ENCODE data around the gene CNTFR. TPM values are rescaled to one million over a fixed set of nuclear protein-coding genes. Genes with fewer than 3 reads are reported as not detected.

The CNTFR gene
- total and polyA plus RNA-seq, 2 experiments from 2014 or later = 0.73 to 1.9 TPM

DNA sequence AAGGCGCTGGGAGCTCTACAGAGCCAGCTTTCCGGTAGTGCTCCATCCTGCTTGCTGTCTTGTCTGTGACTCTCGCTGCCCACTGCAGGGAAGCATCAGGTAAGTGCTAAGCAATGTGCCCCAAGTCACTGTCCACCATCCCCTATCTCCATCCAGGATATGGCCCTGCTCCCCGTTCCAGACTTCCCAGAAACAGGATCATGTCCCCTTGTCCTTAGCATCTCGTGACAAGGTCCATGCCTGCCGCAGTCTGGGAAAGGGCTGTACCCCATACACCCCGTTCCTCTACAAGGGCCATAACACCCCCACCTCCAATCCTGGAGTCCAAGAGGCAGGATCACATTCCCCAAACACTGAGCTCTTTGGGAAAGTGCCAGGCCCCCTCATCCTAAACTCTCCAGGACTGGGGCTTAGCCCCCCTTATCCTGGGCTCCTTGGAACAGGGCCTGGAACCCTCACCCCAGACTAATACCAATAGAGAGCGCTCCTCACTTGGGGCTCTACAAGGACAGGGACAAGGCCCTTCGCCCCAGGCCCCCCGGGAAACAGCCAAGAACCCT is 21.8 kb upstream of the CNTFR start:
- ATAC-seq (peak; percentile 17), DNase-seq (ENCODE audit: low spot score) (no peak)
- no peak overlapping the region for H3K27ac ChIP-seq (ENCODE audit: low read depth)

DNA sequence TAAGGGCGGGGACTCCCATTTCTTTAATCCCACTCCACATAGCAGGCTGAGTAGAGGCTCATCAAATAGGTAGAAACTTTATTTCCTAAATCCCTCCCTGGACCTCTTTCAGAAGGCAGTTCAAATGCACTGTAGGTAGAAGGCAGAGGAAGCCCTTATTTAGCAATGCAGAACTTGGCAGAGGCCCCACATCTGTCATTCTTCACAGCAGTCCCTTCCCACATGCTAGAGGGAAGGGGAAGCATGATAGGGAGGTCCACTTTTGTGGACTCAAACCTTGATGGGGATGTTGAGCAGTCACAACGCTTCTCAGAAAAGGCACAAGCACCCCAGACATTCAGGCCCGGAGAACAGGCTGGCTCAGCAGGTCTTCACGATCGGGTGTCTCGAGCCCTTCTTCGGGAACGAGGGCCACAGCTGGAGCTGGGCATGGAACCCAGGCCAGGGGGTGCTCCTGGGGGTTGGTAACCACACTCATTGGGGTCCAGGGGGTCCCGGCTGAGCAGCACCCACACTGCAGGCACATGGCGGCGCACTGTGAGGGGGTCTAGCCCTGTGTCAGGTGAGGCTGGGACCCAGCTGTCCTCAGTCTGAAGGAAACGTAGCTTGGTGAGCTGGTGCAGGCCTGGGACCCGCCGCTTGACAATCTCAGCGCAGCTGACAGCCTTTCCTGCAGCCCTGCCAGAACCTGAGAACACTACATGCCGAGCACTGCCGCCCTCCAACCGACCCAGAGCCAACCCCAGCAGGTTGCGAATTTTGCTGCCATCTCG is 21.1 kb upstream of the CNTFR start:
- Mint-ChIP-seq H3K4me3 (peak overlapping the region; percentile 93), H3K9me3 (no peaks in the 10 kb centered on the region), H3K27ac (peak overlapping the region; percentile 94; the same call in 1 of the 2 replicates), H3K4me1 (peaks cover 11% of the 10 kb centered on the region), H3K27me3 (ENCODE audit: insufficient read depth, low read depth, poor library complexity) (peaks cover 17% of the 10 kb centered on the region), H3K36me3 (ENCODE audit: low read depth) (no peaks in the 10 kb centered on the region)
- DNase-seq (ENCODE audit: low spot score) = no peak
- Histone ChIP-seq H3K4me1 (ENCODE audit: insufficient read depth) (peaks cover 7% of the 10 kb centered on the region; the same call in 1 of the 2 replicates), H3K9me2 (ENCODE audit: insufficient read depth) (no peaks in the 10 kb centered on the region), H3K27me3 (ENCODE audit: insufficient read depth) (peaks cover 5% of the 10 kb centered on the region), H3K79me2 (replicated peaks; ENCODE audit: insufficient read depth) (no peaks in the 10 kb centered on the region), H3K4me2 (peak overlapping the region; percentile 94), H4K20me1 (replicated peaks; ENCODE audit: insufficient read depth) (no peaks in the 10 kb centered on the region), H3K4me3 (peak overlapping the region; percentile 86), H3K36me3 (ENCODE audit: insufficient read depth) (no peaks in the 10 kb centered on the region), H3F3A (replicated peaks; ENCODE audit: low read depth) (0 out of 2 replicates have a peak, but pooled peaks cover 3% of the 10 kb centered on the region), H2AFZ (no peak overlapping the region), H3K27ac (ENCODE audit: low read depth) (no peak overlapping the region)
- no peak for ATAC-seq
- TF ChIP-seq JUNB (IDR thresholded peaks at IDR 0.05; ENCODE audit: unreplicated experiment) (no peak), EZH2phosphoT487 (IDR thresholded peaks at IDR 0.05; ENCODE audit: unreplicated experiment) (no peak), NANOG (IDR thresholded peaks at IDR 0.05; ENCODE audit: borderline replicate concordance) (no peak), ZNF114 (CRISPR knock-in tag; IDR thresholded peaks at IDR 0.05) (no peak), CREB1 (CRISPR knock-in tag; IDR thresholded peaks at IDR 0.05; ENCODE audit: low read depth) (no peak), POLR2AphosphoS5 (IDR thresholded peaks at IDR 0.05; ENCODE audit: low read depth) (no peak)
- TF ChIP-seq, protein P1, sequence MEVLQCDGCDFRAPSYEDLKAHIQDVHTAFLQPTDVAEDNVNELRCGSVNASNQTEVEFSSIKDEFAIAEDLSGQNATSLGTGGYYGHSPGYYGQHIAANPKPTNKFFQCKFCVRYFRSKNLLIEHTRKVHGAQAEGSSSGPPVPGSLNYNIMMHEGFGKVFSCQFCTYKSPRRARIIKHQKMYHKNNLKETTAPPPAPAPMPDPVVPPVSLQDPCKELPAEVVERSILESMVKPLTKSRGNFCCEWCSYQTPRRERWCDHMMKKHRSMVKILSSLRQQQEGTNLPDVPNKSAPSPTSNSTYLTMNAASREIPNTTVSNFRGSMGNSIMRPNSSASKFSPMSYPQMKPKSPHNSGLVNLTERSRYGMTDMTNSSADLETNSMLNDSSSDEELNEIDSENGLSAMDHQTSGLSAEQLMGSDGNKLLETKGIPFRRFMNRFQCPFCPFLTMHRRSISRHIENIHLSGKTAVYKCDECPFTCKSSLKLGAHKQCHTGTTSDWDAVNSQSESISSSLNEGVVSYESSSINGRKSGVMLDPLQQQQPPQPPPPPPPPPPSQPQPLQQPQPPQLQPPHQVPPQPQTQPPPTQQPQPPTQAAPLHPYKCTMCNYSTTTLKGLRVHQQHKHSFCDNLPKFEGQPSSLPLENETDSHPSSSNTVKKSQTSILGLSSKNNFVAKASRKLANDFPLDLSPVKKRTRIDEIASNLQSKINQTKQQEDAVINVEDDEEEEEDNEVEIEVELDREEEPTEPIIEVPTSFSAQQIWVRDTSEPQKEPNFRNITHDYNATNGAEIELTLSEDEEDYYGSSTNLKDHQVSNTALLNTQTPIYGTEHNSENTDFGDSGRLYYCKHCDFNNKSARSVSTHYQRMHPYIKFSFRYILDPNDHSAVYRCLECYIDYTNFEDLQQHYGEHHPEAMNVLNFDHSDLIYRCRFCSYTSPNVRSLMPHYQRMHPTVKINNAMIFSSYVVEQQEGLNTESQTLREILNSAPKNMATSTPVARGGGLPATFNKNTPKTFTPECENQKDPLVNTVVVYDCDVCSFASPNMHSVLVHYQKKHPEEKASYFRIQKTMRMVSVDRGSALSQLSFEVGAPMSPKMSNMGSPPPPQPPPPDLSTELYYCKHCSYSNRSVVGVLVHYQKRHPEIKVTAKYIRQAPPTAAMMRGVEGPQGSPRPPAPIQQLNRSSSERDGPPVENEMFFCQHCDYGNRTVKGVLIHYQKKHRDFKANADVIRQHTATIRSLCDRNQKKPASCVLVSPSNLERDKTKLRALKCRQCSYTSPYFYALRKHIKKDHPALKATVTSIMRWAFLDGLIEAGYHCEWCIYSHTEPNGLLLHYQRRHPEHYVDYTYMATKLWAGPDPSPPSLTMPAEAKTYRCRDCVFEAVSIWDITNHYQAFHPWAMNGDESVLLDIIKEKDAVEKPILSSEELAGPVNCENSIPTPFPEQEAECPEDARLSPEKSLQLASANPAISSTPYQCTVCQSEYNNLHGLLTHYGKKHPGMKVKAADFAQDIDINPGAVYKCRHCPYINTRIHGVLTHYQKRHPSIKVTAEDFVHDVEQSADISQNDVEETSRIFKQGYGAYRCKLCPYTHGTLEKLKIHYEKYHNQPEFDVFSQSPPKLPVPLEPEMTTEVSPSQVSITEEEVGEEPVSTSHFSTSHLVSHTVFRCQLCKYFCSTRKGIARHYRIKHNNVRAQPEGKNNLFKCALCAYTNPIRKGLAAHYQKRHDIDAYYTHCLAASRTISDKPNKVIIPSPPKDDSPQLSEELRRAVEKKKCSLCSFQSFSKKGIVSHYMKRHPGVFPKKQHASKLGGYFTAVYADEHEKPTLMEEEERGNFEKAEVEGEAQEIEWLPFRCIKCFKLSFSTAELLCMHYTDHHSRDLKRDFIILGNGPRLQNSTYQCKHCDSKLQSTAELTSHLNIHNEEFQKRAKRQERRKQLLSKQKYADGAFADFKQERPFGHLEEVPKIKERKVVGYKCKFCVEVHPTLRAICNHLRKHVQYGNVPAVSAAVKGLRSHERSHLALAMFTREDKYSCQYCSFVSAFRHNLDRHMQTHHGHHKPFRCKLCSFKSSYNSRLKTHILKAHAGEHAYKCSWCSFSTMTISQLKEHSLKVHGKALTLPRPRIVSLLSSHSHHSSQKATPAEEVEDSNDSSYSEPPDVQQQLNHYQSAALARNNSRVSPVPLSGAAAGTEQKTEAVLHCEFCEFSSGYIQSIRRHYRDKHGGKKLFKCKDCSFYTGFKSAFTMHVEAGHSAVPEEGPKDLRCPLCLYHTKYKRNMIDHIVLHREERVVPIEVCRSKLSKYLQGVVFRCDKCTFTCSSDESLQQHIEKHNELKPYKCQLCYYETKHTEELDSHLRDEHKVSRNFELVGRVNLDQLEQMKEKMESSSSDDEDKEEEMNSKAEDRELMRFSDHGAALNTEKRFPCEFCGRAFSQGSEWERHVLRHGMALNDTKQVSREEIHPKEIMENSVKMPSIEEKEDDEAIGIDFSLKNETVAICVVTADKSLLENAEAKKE (CRISPR knock-in tag; IDR thresholded peaks at IDR 0.05) = no peak

More for the DNA sequence above, 21.8 kb upstream of the CNTFR start:
- Mint-ChIP-seq H3K9me3 (no peaks in the 10 kb centered on the region), H3K36me3 (ENCODE audit: low read depth) (no peaks in the 10 kb centered on the region), H3K4me3 (peak overlapping the region; percentile 93), H3K27ac (peak overlapping the region; percentile 94), H3K27me3 (ENCODE audit: insufficient read depth, low read depth, poor library complexity) (peaks cover 19% of the 10 kb centered on the region), H3K4me1 (peaks cover 11% of the 10 kb centered on the region)
- Histone ChIP-seq H4K20me1 (replicated peaks; ENCODE audit: insufficient read depth) (no peaks in the 10 kb centered on the region), H3F3A (replicated peaks; ENCODE audit: low read depth) (0 out of 2 replicates have a peak, but pooled peaks cover 3% of the 10 kb centered on the region), H3K4me3 (peak overlapping the region; percentile 86), H2AFZ (peak overlapping the region; percentile 95), H3K4me1 (ENCODE audit: insufficient read depth) (peaks cover 7% of the 10 kb centered on the region; the same call in 1 of the 2 replicates), H3K27me3 (ENCODE audit: insufficient read depth) (peaks cover 5% of the 10 kb centered on the region), H3K79me2 (replicated peaks; ENCODE audit: insufficient read depth) (no peaks in the 10 kb centered on the region), H3K4me2 (peak overlapping the region; percentile 94), H3K9me2 (ENCODE audit: insufficient read depth) (no peaks in the 10 kb centered on the region), H3K36me3 (ENCODE audit: insufficient read depth) (no peaks in the 10 kb centered on the region)
- TF ChIP-seq JUNB (IDR thresholded peaks at IDR 0.05; ENCODE audit: unreplicated experiment) (no peak), ZNF331 (CRISPR knock-in tag; IDR thresholded peaks at IDR 0.05; ENCODE audit: low read depth) (no peak), EZH2 (IDR thresholded peaks at IDR 0.05; ENCODE audit: low read depth, unreplicated experiment) (no peak)
- TF ChIP-seq, protein P2, sequence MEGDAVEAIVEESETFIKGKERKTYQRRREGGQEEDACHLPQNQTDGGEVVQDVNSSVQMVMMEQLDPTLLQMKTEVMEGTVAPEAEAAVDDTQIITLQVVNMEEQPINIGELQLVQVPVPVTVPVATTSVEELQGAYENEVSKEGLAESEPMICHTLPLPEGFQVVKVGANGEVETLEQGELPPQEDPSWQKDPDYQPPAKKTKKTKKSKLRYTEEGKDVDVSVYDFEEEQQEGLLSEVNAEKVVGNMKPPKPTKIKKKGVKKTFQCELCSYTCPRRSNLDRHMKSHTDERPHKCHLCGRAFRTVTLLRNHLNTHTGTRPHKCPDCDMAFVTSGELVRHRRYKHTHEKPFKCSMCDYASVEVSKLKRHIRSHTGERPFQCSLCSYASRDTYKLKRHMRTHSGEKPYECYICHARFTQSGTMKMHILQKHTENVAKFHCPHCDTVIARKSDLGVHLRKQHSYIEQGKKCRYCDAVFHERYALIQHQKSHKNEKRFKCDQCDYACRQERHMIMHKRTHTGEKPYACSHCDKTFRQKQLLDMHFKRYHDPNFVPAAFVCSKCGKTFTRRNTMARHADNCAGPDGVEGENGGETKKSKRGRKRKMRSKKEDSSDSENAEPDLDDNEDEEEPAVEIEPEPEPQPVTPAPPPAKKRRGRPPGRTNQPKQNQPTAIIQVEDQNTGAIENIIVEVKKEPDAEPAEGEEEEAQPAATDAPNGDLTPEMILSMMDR (conservative IDR thresholded peaks at IDR 0.05; ENCODE audit: low read depth in 2 of 2) = peak in 1 of 2 experiments; percentile 21; a peak in 1 of 4 replicates

Data from GM23338 (cell line).